HEK293T (cell line): Measurements from ENCODE around the gene YAF2.

ENCODE experiments used
- ELF4 ChIP-seq: fragments of 450-650 bp; IDR thresholded peaks from 2 replicates; pipeline ENCODE4 v1.6.1; 2017; ENCODE audit warnings: antibody characterized with exemption
- FOXA1 ChIP-seq: fragments of 450-650 bp; IDR thresholded peaks from 2 replicates; pipeline ENCODE4 v1.6.1; 2016; ENCODE audit warnings: mild to moderate bottlenecking
- HDGF ChIP-seq: fragments of 450-650 bp; IDR thresholded peaks from 2 replicates; pipeline ENCODE4 v1.6.1; 2017; ENCODE audit warnings: antibody characterized with exemption, borderline replicate concordance
- ZNF384 ChIP-seq: fragments of 450-650 bp; IDR thresholded peaks from 2 replicates; pipeline ENCODE4 v1.6.1; 2016

DNA sequence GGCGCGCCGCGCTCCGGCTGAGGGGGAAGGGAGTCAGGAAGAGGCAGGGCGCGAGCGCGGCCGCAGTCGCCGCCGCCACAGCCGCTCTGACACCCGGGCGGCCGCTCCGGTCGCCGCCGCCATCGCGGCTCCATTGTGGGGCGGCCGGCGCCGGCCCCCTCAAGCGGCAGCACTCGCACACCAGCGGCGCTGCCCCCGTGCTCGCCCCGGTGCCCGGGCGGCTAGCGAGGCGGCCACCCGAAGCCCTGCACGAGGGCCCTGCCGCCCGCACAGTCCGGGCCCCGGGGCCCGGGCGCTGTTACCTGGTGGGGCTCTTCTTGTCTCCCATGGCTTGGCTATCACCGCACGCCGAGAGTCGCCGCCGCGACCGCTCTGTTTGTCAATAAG lies 202 bp downstream of the YAF2 start:
- TF ChIP-seq ZNF384 (no peak), HDGF (no peak), ELF4 (no peak), FOXA1 (no peak)
